ENCODE results near the gene BNC2.

DNA sequence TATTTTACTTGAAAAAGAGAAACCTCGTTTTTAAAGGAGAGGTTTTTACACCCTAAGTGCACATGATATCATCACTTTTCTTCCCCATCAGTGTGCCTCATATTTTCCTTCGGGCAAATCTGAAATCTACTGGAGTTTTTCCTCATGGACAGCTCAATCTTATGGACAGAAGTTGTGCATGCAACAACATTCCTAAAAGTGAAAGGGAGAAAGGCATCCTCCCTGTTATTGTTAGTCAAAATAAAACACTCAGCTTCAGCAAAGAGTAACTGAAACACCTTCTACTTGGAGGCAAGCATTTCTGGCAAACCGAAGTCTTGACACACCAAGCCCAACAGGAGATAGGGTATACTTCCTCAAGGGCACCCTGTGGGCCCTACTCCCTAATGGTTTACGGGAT is 217.9 kb downstream of the BNC2 start:
- TF ChIP-seq POLR2A (IDR thresholded peaks at IDR 0.05; ENCODE audit: low read length) (no peak), GATA1 (IDR thresholded peaks at IDR 0.05; ENCODE audit: low read depth, low read length) (no peak)
